GM18505 (cell line): ENCODE data around the gene SLC1A7.

Experiments used
- ATAC-seq: cut with Tn5 transposase; IDR thresholded peaks from one replicate; pipeline ENCODE4 v1.9.1; 2021; ENCODE audit not compliant: unreplicated experiment
- POLR2A ChIP-seq: IDR thresholded peaks from 4 replicates; pipeline ENCODE4 v1.6.1; 2011; ENCODE audit warnings: borderline replicate concordance; ENCODE audit not compliant: insufficient read depth, insufficient read length; ENCODE audit errors: extremely low read depth

Gene SLC1A7

DNA sequence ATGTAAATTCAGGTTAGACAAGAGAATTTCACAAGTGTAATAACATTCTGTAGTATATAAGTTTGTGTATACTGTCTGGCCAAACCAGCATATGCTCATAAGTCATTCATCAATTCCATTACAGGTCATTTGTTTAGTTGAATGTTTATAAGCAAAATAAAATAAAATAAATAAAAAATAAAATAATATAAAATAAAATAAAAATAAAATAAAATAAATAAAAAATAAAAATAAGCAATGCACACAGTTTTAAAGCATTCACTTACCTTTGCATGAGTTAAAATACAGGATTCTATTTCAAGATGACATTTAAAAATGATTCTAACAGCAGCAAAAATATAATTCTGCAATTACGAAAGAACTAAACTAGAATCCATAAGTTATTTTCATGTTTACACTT is 70.5 kb downstream of the SLC1A7 start:
- no peak for ATAC-seq
- no peak for TF ChIP-seq POLR2A

DNA sequence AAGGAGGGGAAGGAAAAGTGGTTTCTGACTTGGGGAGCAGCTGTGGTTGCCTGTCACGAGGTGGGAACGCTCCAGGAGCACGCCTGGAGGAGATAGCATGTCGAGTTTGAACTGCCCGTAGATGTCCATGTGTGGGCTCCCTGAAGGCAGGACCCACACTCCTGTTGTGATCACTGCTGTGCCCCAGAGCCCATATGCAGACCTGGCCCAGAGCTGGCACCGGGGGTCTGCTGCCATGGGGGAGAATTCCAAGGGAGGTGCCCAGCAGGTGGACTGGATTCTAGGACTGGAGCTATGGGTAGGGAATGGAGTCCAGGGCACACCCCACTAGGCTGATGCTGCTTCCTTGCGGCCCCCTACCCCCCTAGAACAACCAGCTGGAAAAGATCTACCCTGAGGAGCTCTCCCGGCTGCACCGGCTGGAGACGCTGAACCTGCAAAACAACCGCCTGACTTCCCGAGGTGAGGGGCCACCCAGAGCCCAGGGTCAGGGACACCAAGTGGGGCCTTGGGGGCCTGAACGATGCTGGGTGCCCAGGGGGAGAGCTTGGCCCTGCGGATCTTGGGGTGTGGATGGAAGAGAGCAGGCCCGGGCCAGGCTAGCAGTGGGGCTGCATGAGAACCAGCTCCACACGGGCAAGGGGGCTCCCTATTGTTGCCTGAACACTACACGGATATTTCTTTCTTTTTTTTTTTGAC is 71.1 kb downstream of the SLC1A7 start:
- no peak for ATAC-seq
- TF ChIP-seq POLR2A = no peak

DNA sequence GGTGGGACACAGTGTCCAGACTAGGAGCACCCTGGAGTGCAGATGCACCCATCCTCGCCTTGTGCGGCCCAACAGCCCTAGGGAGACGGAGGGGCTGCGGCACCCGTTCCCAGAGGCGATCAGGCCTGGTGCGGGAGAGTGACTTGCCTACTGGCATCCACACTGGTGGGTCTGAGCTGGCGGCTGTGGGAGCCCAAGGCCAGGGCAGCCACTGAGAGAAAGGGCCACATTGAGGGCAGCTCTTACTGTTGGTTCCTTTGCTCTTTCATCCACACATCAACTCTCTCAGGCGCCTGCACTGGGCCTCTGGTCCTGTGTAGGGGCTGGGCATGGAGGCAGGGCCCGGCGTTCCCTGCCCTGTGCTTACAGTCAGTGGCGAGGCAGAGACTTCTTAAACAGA is 71.8 kb downstream of the SLC1A7 start:
- TF ChIP-seq POLR2A = no peak
- ATAC-seq = no peak

DNA sequence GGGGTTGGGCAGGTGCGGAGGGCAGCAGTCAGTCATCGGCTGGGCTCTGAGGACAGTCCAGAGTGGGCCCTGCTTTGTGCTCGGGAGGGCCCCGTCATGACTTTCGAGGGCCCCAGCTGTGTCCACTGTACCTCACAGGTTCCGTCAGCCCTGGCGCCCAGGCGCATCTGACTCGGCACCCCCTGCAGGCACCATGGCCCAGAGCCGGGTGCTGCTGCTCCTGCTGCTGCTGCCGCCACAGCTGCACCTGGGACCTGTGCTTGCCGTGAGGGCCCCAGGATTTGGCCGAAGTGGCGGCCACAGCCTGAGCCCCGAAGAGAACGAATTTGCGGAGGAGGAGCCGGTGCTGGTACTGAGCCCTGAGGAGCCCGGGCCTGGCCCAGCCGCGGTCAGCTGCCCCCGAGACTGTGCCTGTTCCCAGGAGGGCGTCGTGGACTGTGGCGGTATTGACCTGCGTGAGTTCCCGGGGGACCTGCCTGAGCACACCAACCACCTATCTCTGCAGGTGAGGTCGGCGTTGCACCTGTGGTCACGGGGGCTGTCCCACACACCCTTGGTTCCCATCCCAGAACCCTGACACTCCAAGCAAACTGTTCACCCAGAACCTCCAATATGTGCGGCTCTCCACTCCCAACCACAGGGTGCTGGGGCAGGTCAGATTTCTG is 72.6 kb downstream of the SLC1A7 start:
- ATAC-seq = no peak
- TF ChIP-seq POLR2A = no peak

DNA sequence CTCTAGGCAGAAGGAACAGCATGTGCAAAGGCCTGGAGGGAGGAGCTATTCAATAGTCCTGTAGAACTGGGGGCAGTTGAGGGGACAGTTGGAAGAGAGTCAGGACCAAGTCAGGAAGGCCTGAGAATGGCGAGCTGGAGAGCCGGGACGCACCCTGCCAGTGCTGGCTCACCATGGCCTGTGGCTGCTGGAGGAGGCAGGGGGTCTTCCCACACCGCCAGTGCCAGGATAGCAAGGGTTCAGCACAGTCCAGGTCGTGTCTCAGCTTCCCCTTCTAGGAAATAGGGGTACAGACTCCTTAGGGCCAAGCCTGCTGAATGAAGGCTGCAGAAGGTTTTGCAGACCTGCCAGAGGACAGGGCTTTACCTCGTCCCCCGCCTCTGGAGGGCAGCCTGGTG is 73.2 kb downstream of the SLC1A7 start:
- no peak for TF ChIP-seq POLR2A
- ATAC-seq = no peak

DNA sequence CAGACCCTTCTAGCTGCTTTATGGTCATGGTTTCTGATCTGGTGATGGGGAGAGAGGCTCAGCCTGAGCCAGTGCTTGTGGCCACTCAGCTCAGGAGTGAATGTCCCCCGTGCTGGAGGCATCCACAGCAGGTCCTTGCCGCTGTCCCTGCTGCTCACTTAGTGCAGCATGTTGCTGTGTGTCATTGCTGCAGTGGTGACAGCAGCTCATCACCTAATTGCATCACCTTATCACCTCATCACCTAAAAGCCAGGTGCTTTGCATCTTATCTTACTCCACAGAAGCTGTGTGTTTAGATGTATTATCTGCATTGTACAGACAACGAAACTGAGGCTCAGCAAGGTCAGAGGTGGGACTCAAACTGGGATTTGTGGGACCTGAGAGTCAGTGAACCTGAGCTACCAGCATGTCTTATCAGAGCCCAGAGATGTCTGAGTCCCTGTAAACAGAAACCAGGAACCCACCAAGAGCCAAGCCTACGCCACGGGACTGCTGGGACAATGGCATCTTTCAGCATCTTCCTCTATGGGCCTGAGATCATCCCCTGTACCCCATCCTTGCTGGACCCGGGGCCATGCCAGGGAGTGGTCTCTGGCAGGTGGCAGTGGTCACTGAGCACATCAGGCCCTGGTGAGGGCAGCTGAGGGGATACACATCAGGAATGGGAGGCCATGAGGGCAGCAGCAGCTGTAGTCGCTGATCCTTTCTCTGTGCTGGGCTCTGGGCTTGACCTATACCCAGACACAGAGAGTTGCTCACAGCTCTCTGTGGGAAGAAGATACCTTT is 73.9 kb downstream of the SLC1A7 start:
- ATAC-seq = no peak
- TF ChIP-seq POLR2A = no peak

DNA sequence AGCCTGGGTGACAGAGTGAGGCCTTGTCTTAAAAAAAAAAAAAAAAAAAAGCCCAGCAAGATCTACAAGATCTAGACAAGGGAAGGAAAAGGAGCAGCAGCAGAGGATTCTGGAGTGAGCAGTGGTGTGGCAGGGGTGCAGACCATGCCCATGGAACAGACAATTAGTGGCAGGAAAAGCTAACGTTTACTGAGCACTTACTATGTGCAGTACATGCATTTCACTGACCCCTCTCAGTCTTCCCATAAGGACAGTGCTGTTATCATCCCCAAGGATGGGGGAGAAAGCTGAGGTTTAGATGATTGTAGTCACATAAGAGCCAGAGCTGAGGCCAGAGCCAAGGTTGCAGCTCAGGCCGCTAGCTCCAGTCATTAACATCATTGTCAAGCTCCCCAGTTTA is 74.6 kb downstream of the SLC1A7 start:
- ATAC-seq = no peak
- TF ChIP-seq POLR2A = no peak

DNA sequence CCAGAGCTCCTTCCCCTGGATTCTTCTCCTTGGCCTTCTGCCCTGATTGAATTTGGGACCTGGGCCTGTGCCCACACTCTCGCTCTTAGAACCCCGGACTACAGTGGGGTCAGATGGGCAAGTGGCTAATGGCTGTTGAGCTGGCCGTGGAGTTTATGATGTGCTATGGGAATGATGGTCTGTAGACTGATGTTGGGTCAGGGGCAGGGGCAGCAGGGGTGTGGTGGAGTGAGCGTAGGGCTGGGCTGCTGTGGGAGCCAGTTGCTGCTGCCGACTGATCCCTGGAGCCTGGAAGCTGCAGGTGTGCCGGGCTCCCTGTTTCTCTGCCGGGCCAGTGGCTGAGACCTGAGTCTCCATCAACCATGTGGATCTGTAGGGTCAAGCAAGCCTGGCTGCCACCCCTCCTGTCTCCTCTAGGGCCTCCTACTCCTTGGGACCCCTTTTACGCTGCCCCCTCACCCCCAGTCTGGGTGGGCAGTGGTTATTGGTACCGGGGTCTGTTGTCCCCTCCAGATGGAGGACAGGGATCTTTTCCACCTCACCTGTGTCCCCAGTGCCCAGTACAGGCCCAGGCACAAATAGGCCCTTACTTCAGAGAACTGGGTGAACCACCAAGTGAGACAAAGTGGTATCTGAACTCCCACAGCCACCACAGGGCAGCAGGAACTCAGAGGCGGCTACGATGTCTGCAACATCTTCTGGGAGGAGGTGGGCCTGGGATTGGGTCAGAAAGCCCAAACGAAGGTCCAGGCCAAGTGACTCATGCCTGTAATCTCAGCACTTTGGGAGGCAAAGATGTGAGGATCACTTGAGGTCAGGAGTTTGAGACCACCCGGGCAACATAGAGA is 75.3 kb downstream of the SLC1A7 start:
- no peak for TF ChIP-seq POLR2A
- ATAC-seq = no peak

DNA sequence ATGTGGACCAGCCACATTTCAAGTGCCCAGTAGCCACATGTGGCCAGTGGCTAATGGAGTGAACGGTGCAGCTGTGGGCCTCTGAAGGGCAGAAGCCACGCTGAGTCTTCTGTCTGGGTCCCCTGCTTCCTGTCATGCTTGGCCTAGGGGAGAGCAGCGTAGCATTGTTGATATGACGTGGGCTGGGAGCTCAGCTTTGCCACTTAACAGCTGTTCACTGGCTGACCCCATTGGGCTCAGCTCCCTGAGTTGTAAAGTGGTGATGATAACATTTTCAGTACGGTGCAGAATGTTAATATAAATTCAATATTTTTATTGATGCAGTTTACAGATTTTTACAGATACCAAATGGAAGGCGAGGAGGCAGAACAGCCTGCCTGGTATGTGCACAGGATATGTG is 76.0 kb downstream of the SLC1A7 start:
- ATAC-seq = no peak
- no peak for TF ChIP-seq POLR2A

DNA sequence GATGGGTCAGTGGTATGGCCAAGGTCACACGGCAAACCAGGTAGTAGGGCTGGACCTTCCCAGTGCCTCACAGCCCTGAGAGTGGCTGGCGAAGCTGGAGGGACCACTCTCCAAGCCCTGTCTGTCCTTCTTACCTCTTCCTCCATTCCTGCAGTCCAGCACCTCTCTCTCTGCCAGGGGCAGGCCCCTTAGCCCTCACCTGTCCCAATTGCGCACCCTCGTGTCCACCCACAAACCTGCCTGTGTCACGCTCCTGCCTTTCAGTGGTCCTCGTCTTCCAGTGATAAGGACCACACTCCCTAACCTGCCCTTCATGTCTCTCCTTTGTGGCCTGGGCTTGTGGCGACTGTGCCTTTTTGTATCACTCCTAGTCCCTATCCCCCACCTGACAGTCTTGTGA is 77.0 kb downstream of the SLC1A7 start:
- TF ChIP-seq POLR2A = no peak
- no peak for ATAC-seq

DNA sequence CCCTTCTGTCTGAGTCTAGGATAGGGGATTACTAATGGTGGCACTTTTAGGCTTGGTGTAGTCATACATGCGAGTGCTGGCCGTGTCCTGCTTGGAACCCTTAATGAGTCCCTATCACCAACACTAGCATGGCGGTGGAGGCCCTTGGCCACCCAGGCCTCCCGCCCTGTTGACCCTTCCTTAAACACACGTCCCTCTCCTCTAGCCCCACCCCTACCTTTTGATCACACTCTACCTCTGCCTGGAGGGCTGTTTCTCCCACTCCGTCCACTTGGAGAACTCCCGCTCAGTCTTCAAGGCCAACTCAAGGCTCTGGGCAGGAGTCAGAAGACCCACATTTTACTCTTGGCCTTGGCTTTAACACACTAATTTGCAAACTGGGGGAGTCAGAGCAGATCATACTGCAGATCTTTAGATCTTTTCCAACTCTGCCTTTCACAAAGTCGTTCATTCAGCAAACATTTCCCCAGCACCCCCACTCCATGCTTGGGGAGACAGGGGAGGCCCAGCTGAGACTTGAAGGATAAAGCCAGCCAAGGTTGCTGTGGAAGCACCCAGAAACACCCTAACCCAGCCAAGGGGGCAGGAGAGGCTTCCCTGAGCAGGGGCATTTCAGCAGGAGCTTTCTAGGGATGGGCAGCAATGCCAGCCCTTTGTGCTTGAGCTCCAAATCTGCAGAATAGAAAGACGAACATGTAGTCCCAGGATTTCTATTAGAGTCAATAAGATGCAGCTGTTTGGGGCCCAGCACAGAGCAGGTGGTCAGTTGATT is 78.5 kb downstream of the SLC1A7 start:
- ATAC-seq = no peak

DNA sequence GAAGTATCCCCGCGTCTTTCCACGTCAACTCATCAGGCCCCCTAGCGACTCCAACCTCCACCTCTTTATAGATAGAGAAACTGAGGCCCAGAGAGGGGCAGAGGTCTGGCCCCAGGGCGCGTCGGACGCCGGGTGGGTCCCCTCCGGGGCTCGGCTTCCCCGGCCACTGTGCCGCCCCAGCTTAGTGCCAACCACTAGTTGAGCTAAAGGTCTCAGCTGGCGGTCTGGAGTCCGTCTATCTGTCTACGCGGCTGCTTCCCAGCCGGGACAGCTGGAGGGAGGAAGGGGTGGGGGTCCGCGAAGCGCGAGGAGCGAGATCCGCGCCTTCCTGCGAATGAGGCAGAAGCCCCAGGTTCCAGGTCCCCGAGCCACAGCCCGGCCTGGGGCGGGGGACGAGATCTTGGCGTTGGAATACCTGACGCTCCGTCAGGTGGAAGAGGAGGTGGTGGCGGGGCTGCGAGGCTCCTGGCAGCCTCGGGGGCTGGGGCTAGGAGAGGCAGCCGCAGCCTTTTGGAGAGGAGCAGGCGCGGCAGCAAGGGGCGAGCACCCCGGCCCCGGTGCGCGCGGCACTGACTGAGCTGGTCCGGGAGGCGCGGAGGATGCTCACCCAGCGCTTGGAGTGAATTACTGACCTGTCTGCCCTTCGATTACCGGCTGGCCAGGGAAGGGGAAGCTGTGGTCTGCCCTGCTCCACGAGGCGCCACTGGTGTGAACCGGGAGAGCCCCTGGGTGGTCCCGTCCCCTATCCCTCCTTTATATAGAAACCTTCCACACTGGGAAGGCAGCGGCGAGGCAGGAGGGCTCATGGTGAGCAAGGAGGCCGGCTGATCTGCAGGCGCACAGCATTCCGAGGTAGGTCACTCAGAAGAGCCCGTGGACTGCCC is 79.5 kb downstream of the SLC1A7 start:
- no peak for ATAC-seq
- no peak for TF ChIP-seq POLR2A

More for the DNA sequence above, 78.5 kb downstream of the SLC1A7 start:
- no peak for TF ChIP-seq POLR2A
